ENCODE measurements around the gene CCDC9. TPM values are rescaled to one million over a fixed set of nuclear protein-coding genes. Genes with fewer than 3 reads are reported as not detected.
"Not testable (repeated sequence)": the region's sequence is repeated elsewhere in the genome, so short reads cannot be mapped to it uniquely, and the experiment has no call there.

Gene CCDC9
- total RNA-seq, 1 donor from 2014 or later, result 3.4 TPM

DNA sequence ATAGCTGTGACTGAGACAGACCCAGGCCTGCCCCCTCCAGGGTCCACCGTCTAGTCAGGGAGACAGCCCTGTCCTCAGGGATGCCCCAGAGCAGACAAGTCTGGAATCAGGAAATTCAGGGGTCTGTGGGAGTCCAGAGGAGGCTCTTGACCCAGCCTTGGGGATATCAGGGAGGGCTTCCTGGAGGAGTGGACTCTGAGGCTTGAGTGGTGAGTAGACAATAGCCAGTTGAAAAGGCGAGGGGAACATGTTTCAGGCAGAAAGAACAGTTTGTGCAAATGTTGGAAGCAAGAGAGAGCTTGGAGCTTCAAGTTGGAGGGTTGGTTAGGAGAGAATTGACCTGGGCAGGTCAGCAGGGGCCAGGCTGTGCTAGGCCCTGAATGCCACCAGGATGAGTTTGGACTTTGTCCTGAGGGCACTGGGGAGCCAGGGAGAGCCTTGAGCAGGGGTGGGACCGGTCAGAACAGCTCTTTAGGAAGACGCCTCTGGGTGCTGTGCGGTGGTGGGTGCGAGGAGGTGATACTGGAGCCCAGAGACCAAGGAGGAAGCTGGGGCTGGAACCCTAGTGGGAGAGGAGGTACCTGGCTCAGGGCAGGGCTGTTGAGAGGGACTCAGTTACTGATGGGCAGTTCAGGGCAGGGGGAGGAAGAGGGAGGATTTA lies 2.7 kb downstream of the CCDC9 start:
- H3K4me1 Mint-ChIP-seq, result peaks cover 21% of the 10 kb centered on the region
- Histone ChIP-seq H3K4me1 (peaks cover 9% of the 10 kb centered on the region), H3K9ac (no peak overlapping the region), H2AFZ (replicated peaks) (no peak overlapping the region), H3K9me3 (ENCODE audit: low read depth) (no peaks in the 10 kb centered on the region), H3K4me2 (peak overlapping the region; percentile 90), H3K27me3 (no peaks in the 10 kb centered on the region), H3K27ac (no peak overlapping the region), H3K4me3 (no peak overlapping the region), H3F3A (ENCODE audit: low read depth) (peaks cover 21% of the 10 kb centered on the region), H4K20me1 (ENCODE audit: low read depth) (peaks cover 25% of the 10 kb centered on the region), H3K36me3 (no peaks in the 10 kb centered on the region), H3K79me2 (ENCODE audit: low read depth) (peaks cover 19% of the 10 kb centered on the region)
- H3K9me3 Mint-ChIP-seq, result no peaks in the 10 kb centered on the region
- H3K27me3 Mint-ChIP-seq (ENCODE audit: insufficient read depth, low read depth), result peaks cover 11% of the 10 kb centered on the region
- H3K4me3 Mint-ChIP-seq, result peak overlapping the region; percentile 73
- no peak overlapping the region for H3K27ac Mint-ChIP-seq
- DNase-seq (ENCODE audit: low spot score), result no peak
- no peak for TF ChIP-seq EZH2 (IDR thresholded peaks at IDR 0.05)
- peaks cover 31% of the 10 kb centered on the region for H3K36me3 Mint-ChIP-seq

DNA sequence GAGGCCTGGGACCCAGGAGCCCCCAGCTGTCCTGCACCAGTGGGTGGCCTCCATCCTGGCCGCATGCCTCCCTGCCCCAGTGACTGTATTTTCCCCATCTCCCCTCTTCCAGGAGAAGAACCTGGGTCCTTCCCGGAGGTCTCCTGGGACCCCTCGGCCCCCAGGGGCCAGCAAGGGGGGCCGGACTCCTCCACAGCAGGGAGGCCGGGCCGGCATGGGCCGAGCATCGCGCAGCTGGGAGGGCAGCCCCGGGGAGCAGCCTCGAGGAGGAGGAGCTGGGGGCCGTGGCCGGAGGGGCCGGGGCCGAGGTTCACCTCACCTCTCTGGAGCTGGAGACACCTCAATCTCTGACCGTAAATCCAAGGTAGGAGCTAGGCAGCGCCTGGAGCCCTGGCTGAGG lies 4.2 kb downstream of the CCDC9 start:
- peaks cover 38% of the 10 kb centered on the region for H3K36me3 Mint-ChIP-seq
- H2AFZ ChIP-seq (replicated peaks), result no peak overlapping the region
- H3K9ac ChIP-seq, result no peak overlapping the region
- H3F3A ChIP-seq (ENCODE audit: low read depth), result peaks cover 21% of the 10 kb centered on the region
- no peak overlapping the region for H3K4me3 ChIP-seq
- H3K27ac Mint-ChIP-seq, result no peak overlapping the region
- peaks cover 9% of the 10 kb centered on the region for H3K4me1 ChIP-seq
- H3K27me3 ChIP-seq, result no peaks in the 10 kb centered on the region
- H3K79me2 ChIP-seq (ENCODE audit: low read depth), result peaks cover 19% of the 10 kb centered on the region
- no peak overlapping the region for H3K4me2 ChIP-seq
- H3K4me1 Mint-ChIP-seq, result peaks cover 19% of the 10 kb centered on the region
- no peaks in the 10 kb centered on the region for H3K36me3 ChIP-seq
- peaks cover 13% of the 10 kb centered on the region for H3K27me3 Mint-ChIP-seq (ENCODE audit: insufficient read depth, low read depth)
- H3K9me3 ChIP-seq (ENCODE audit: low read depth), result no peaks in the 10 kb centered on the region
- peaks cover 25% of the 10 kb centered on the region for H4K20me1 ChIP-seq (ENCODE audit: low read depth)
- no peak for DNase-seq (ENCODE audit: low spot score)
- H3K27ac ChIP-seq, result no peak overlapping the region
- H3K4me3 Mint-ChIP-seq, result no peak overlapping the region
- TF ChIP-seq, protein P1, sequence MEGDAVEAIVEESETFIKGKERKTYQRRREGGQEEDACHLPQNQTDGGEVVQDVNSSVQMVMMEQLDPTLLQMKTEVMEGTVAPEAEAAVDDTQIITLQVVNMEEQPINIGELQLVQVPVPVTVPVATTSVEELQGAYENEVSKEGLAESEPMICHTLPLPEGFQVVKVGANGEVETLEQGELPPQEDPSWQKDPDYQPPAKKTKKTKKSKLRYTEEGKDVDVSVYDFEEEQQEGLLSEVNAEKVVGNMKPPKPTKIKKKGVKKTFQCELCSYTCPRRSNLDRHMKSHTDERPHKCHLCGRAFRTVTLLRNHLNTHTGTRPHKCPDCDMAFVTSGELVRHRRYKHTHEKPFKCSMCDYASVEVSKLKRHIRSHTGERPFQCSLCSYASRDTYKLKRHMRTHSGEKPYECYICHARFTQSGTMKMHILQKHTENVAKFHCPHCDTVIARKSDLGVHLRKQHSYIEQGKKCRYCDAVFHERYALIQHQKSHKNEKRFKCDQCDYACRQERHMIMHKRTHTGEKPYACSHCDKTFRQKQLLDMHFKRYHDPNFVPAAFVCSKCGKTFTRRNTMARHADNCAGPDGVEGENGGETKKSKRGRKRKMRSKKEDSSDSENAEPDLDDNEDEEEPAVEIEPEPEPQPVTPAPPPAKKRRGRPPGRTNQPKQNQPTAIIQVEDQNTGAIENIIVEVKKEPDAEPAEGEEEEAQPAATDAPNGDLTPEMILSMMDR (IDR thresholded peaks at IDR 0.05), result no peak
- TF ChIP-seq EZH2 (IDR thresholded peaks at IDR 0.05) (no peak), EZH2phosphoT487 (IDR thresholded peaks at IDR 0.05) (no peak)
- H3K9me3 Mint-ChIP-seq, result no peaks in the 10 kb centered on the region

DNA sequence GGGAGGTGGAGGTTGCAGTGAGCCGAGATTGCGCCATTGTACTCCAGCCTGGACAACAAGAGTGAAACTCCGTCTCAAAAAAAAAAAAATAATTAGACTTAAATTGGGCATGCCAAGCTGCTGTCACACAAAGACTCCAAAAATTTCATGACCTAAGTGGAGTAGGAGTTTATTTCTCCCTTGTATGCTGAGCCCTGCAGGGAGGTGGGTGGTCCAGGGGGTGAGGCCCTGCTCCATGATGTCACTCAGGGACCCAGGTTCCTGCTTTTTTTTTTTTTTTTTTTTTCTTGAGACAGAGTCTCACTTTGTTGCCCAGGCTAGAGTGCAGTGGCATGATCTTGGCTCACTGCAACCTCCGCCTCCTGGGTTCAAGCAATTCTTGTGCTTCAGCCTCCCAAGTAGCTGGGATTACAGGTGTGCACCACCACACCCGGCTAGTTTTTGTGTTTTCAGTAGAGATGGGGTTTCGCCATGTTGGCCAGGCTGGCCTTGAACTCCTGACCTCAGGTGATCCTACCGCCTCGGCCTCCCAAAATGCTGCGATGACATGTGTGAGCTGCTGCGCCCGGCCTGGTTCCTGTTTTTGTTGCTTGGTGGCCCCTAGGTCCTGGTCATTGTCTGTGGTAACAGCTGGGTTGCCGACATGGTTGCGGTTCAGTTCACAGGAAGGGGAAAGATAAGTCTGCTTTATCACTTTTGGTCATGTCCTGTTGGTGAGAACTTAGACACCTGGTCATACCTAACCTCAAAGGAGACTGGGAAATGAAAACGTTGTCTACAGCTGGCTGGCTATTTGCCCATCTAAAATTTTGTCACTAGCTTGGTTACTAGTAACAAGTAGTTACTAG lies 5.8 kb downstream of the CCDC9 start:
- DNase-seq (ENCODE audit: low spot score); H3K36me3 ChIP-seq: not testable (repeated sequence)
- H3K4me3 Mint-ChIP-seq, result peak overlapping the region; percentile 43

DNA sequence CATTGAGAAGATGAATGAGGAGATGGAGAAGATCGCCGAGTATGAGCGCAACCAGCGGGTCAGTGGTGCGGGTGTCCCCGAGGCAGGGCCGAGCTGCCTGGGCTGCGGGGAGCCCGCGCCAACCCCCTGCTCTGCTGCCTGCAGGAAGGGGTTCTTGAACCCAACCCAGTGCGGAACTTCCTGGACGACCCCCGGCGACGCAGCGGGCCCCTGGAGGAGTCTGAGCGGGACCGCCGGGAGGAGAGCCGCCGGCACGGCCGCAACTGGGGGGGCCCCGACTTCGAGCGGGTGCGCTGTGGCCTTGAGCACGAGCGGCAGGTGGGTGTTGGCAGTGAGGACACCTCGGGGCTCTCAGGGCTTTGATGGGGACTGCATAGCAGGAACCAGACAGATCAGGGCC lies 8.3 kb downstream of the CCDC9 start:
- Histone ChIP-seq H3K27me3 (no peaks in the 10 kb centered on the region), H3K4me3 (no peak overlapping the region), H4K20me1 (ENCODE audit: low read depth) (peaks cover 3% of the 10 kb centered on the region), H3K9me3 (ENCODE audit: low read depth) (no peaks in the 10 kb centered on the region), H3K4me1 (no peaks in the 10 kb centered on the region), H3F3A (ENCODE audit: low read depth) (no peaks in the 10 kb centered on the region), H3K36me3 (no peaks in the 10 kb centered on the region), H3K79me2 (ENCODE audit: low read depth) (no peaks in the 10 kb centered on the region), H2AFZ (replicated peaks) (no peak overlapping the region), H3K27ac (no peak overlapping the region), H3K9ac (no peak overlapping the region), H3K4me2 (no peak overlapping the region)
- no peak for TF ChIP-seq EZH2 (IDR thresholded peaks at IDR 0.05)
- DNase-seq (ENCODE audit: low spot score), result no peak
- Mint-ChIP-seq H3K9me3 (no peaks in the 10 kb centered on the region), H3K36me3 (peaks cover 36% of the 10 kb centered on the region), H3K27me3 (ENCODE audit: insufficient read depth, low read depth) (peaks cover 15% of the 10 kb centered on the region), H3K4me3 (no peak overlapping the region), H3K4me1 (peaks cover under 1% of the 10 kb centered on the region), H3K27ac (no peak overlapping the region)

More for the DNA sequence above, 5.8 kb downstream of the CCDC9 start:
- H3K9ac ChIP-seq; H3K4me2 ChIP-seq; H3K4me3 ChIP-seq; H2AFZ ChIP-seq (replicated peaks); H3K27ac Mint-ChIP-seq; H3K9me3 ChIP-seq (ENCODE audit: low read depth); H3K9me3 Mint-ChIP-seq; H3K4me1 ChIP-seq; H3K27ac ChIP-seq; H3K27me3 ChIP-seq: not testable (repeated sequence)
- peaks cover 19% of the 10 kb centered on the region for H3K79me2 ChIP-seq (ENCODE audit: low read depth)
- Mint-ChIP-seq H3K27me3 (ENCODE audit: insufficient read depth, low read depth) (peaks cover 13% of the 10 kb centered on the region), H3K36me3 (peaks cover 42% of the 10 kb centered on the region), H3K4me1 (peaks cover 18% of the 10 kb centered on the region)
- H3F3A ChIP-seq (ENCODE audit: low read depth), result peaks cover 13% of the 10 kb centered on the region
- H4K20me1 ChIP-seq (ENCODE audit: low read depth), result peaks cover 25% of the 10 kb centered on the region

All from neural progenitor cell (in vitro differentiated cells).